ENCODE data around the gene CYP3A4. TPM values are rescaled to one million over a fixed set of nuclear protein-coding genes. Genes with fewer than 3 reads are reported as not detected.

The CYP3A4 gene
- total RNA-seq, 1 experiment from 2014 or later: not detected

GRCh38 chr7:99782012-99782953, 1.7 kb downstream of the CYP3A4 start:
- Histone ChIP-seq H3K18ac (ENCODE audit: insufficient read length, low read depth, low read length) (no peak overlapping the region), H3K4me2 (ENCODE audit: insufficient read depth, insufficient read length, low read length) (no peak overlapping the region), H4K5ac (ENCODE audit: insufficient read length, low read depth, low read length) (no peak overlapping the region), H3K79me1 (ENCODE audit: insufficient read depth, low read depth, low read length, poor library complexity, severe bottlenecking) (no peaks in the 10 kb centered on the region), H2AFZ (ENCODE audit: low read length) (no peak overlapping the region), H3K4ac (ENCODE audit: low read depth, low read length) (no peak overlapping the region), H2BK12ac (ENCODE audit: insufficient read length, low read depth, low read length) (no peak overlapping the region), H4K20me1 (ENCODE audit: control insufficient read depth, insufficient read depth, insufficient read length) (no peaks in the 10 kb centered on the region), H3K23ac (ENCODE audit: insufficient read length, low read depth, low read length) (no peak overlapping the region), H3K9me3 (ENCODE audit: control insufficient read depth, low read depth, low read length) (no peaks in the 10 kb centered on the region), H3K14ac (ENCODE audit: insufficient read depth, low read length) (no peak overlapping the region), H3K56ac (ENCODE audit: insufficient read length, low read depth, low read length) (no peak overlapping the region), H2BK15ac (ENCODE audit: low read depth, low read length) (no peak overlapping the region), H2BK120ac (ENCODE audit: low read depth, low read length, poor library complexity, severe bottlenecking) (no peak overlapping the region), H3K4me1 (ENCODE audit: insufficient read depth, low read length) (no peaks in the 10 kb centered on the region; the same call in 1 of the 2 replicates), H3T11ph (ENCODE audit: low read length) (no peak overlapping the region), H3K27ac (ENCODE audit: insufficient read length, low read depth, low read length) (no peak overlapping the region), H3K23me2 (ENCODE audit: insufficient read length, low read depth, low read length, poor library complexity, severe bottlenecking) (no peaks in the 10 kb centered on the region), H3K79me2 (ENCODE audit: insufficient read depth, low read length) (no peaks in the 10 kb centered on the region), H4K8ac (replicated peaks; ENCODE audit: insufficient read length, low read depth, low read length) (no peak overlapping the region), H2BK20ac (ENCODE audit: low read depth, low read length, poor library complexity, severe bottlenecking) (no peak overlapping the region), H3K27me3 (ENCODE audit: insufficient read depth, low read length) (no peaks in the 10 kb centered on the region), H4K91ac (ENCODE audit: insufficient read length, low read depth, low read length) (no peak overlapping the region), H2AK5ac (ENCODE audit: insufficient read length, low read length) (no peak overlapping the region), H3K9ac (ENCODE audit: extremely low read depth, insufficient read length, low read length) (no peak overlapping the region), H2BK5ac (ENCODE audit: insufficient read length, low read length) (no peak overlapping the region)
- TF ChIP-seq, protein P1, sequence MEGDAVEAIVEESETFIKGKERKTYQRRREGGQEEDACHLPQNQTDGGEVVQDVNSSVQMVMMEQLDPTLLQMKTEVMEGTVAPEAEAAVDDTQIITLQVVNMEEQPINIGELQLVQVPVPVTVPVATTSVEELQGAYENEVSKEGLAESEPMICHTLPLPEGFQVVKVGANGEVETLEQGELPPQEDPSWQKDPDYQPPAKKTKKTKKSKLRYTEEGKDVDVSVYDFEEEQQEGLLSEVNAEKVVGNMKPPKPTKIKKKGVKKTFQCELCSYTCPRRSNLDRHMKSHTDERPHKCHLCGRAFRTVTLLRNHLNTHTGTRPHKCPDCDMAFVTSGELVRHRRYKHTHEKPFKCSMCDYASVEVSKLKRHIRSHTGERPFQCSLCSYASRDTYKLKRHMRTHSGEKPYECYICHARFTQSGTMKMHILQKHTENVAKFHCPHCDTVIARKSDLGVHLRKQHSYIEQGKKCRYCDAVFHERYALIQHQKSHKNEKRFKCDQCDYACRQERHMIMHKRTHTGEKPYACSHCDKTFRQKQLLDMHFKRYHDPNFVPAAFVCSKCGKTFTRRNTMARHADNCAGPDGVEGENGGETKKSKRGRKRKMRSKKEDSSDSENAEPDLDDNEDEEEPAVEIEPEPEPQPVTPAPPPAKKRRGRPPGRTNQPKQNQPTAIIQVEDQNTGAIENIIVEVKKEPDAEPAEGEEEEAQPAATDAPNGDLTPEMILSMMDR (conservative IDR thresholded peaks at IDR 0.05): no peak
- DNase-seq: no peak
- Mint-ChIP-seq H3K4me1 (peaks cover 0 to 5% of the 10 kb centered on the region in 2 experiments; a peak in 2 of 4 replicates), H3K9me3 (no peaks in the 10 kb centered on the region), H3K4me3 (no peak overlapping the region), H3K36me3 (ENCODE audit: insufficient read depth in 1 of 3, low read depth in 3 of 3) (no peaks in the 10 kb centered on the region), H3K27ac (peak overlapping the region in 1 of 3 experiments; percentile 63; a peak in 1 of 7 replicates), H3K27me3 (ENCODE audit: low read depth) (peaks cover 5% of the 10 kb centered on the region)
- WGBS (ENCODE audit: extremely low coverage, insufficient read length, low lambda C conversion rate): no CpG with 5 or more reads among the region's 5 CpGs
